Endodermal cell (in vitro differentiated cells): ENCODE results near the gene OR2A5. TPM values are rescaled to one million over a fixed set of nuclear protein-coding genes. Genes with fewer than 3 reads are reported as not detected.

Source experiments
- DNase-seq: peaks from one replicate; pipeline ENCODE4 v3.0.0-alpha.2; 2017
- H3K27ac ChIP-seq: 2 replicates; pipeline ENCODE4 v1.5.1; 2013; ENCODE audit warnings: mild to moderate bottlenecking, low read depth, low read length, moderate library complexity
- H3K27me3 ChIP-seq: 2 replicates; pipeline ENCODE4 v1.6.1; 2013; ENCODE audit warnings: mild to moderate bottlenecking, low read length, moderate library complexity; ENCODE audit not compliant: insufficient read depth, control insufficient read depth, poor library complexity, severe bottlenecking
- H3K36me3 ChIP-seq: 2 replicates; pipeline ENCODE4 v1.7.0; 2013; ENCODE audit warnings: mild to moderate bottlenecking, low read length, moderate library complexity; ENCODE audit not compliant: control insufficient read depth, insufficient read depth
- H3K4me1 ChIP-seq: one replicate; pipeline ENCODE4 v1.7.0; 2013; ENCODE audit warnings: low read length; ENCODE audit not compliant: control insufficient read depth, insufficient read depth
- H3K4me3 ChIP-seq: 2 replicates; pipeline ENCODE4 v1.5.1; 2013; ENCODE audit warnings: mild to moderate bottlenecking, low read length, moderate library complexity
- H3K9ac ChIP-seq: 2 replicates; pipeline ENCODE4 v1.6.1; 2013; ENCODE audit warnings: mild to moderate bottlenecking, low read length, moderate library complexity; ENCODE audit not compliant: poor library complexity, severe bottlenecking; ENCODE audit errors: extremely low read depth
- H3K9me3 ChIP-seq: 2 replicates; pipeline ENCODE4 v1.6.1; 2013; ENCODE audit warnings: mild to moderate bottlenecking, low read length, moderate library complexity; ENCODE audit not compliant: control insufficient read depth
- H3K27ac Mint-ChIP-seq: 2 replicates; pipeline ENCODE4 v1.8.0; 2020; ENCODE audit warnings: mixed read lengths
- H3K27me3 Mint-ChIP-seq: 2 replicates; pipeline ENCODE4 v1.8.0; 2021; ENCODE audit warnings: mild to moderate bottlenecking, mixed read lengths; ENCODE audit not compliant: insufficient read depth
- H3K36me3 Mint-ChIP-seq: 2 replicates; pipeline ENCODE4 v1.8.0; 2020; ENCODE audit warnings: low read depth, mixed read lengths
- H3K4me1 Mint-ChIP-seq: 2 replicates; pipeline ENCODE4 v1.8.0; 2020; ENCODE audit warnings: mixed read lengths
- H3K4me3 Mint-ChIP-seq: 2 replicates; pipeline ENCODE4 v1.8.0; 2020; ENCODE audit warnings: mild to moderate bottlenecking, moderate library complexity, mixed read lengths
- H3K9me3 Mint-ChIP-seq: 2 replicates; pipeline ENCODE4 v1.8.0; 2020; ENCODE audit warnings: mild to moderate bottlenecking, mixed read lengths
- WGBS, 2 experiments: methylation state at CpG; one replicate each; pipeline versions ENCODE4 v1.1.5 to v1.1.7; 2013; ENCODE audit warnings: missing lambda C conversion rate in 2 of 2, mixed read lengths in 1 of 2; ENCODE audit not compliant: insufficient coverage in 1 of 2, insufficient read length in 1 of 2; 5-methylcytosine and 5-hydroxymethylcytosine counted together
- total RNA-seq, 2 donors: library from RNA; stranded (reverse); fragmentation: NEBNext Ultra II Directional in 1 of 2; extraction: Animal tissue kit (Norgen Biotek cat#: 25700) in 1 of 2; gene quantifications; 2 replicates in 1 of 2; 3 replicates in 1 of 2; pipeline ENCODE4 v1.2.1, GENCODE V29; 2021
- TF ChIP-seq, protein P1 (sequence below): fragments of 200-600 bp; sonication (generic); conservative IDR thresholded peaks from 2 replicates; pipeline ENCODE4 v1.5.0; 2021; ENCODE audit warnings: antibody characterized with exemption, mild to moderate bottlenecking

The OR2A5 gene
- total RNA-seq, 2 donors from 2014 or later = not detected

- DNase-seq = no peak
- Mint-ChIP-seq H3K4me1 (peaks cover 1% of the 10 kb centered on the region), H3K27me3 (no peaks in the 10 kb centered on the region), H3K9me3 (peaks cover 3% of the 10 kb centered on the region), H3K27ac (no peak overlapping the region), H3K4me3 (no peak overlapping the region), H3K36me3 (no peaks in the 10 kb centered on the region)
- WGBS, 2 experiments = 74 to 83% methylated on average over 2 to 4 of the region's 4 CpGs
- H3K9ac ChIP-seq = no peak overlapping the region
- no peaks in the 10 kb centered on the region for H3K36me3 ChIP-seq
- TF ChIP-seq, protein P1, sequence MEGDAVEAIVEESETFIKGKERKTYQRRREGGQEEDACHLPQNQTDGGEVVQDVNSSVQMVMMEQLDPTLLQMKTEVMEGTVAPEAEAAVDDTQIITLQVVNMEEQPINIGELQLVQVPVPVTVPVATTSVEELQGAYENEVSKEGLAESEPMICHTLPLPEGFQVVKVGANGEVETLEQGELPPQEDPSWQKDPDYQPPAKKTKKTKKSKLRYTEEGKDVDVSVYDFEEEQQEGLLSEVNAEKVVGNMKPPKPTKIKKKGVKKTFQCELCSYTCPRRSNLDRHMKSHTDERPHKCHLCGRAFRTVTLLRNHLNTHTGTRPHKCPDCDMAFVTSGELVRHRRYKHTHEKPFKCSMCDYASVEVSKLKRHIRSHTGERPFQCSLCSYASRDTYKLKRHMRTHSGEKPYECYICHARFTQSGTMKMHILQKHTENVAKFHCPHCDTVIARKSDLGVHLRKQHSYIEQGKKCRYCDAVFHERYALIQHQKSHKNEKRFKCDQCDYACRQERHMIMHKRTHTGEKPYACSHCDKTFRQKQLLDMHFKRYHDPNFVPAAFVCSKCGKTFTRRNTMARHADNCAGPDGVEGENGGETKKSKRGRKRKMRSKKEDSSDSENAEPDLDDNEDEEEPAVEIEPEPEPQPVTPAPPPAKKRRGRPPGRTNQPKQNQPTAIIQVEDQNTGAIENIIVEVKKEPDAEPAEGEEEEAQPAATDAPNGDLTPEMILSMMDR = no peak
- no peaks in the 10 kb centered on the region for H3K4me1 ChIP-seq
- H3K9me3 ChIP-seq = peaks cover 4% of the 10 kb centered on the region
- no peak overlapping the region for H3K27ac ChIP-seq
- no peak overlapping the region for H3K4me3 ChIP-seq
- H3K27me3 ChIP-seq = no peaks in the 10 kb centered on the region
These were observed 38.0 kb downstream of the OR2A5 start for GRCh38 chr7:144086730-144087129.

GRCh38 chr7:144087230-144087629 is 38.5 kb downstream of the OR2A5 start:
- DNase-seq = no peak
- no peak overlapping the region for H3K4me3 ChIP-seq
- no peaks in the 10 kb centered on the region for H3K36me3 Mint-ChIP-seq
- H3K9me3 ChIP-seq = peaks cover 4% of the 10 kb centered on the region
- TF ChIP-seq, protein P1 = no peak
- no peak overlapping the region for H3K4me3 Mint-ChIP-seq
- no peak overlapping the region for H3K27ac Mint-ChIP-seq
- peaks cover 1% of the 10 kb centered on the region for H3K4me1 Mint-ChIP-seq
- no peaks in the 10 kb centered on the region for H3K36me3 ChIP-seq
- no peaks in the 10 kb centered on the region for H3K27me3 ChIP-seq
- no peak overlapping the region for H3K27ac ChIP-seq
- peaks cover 3% of the 10 kb centered on the region for H3K9me3 Mint-ChIP-seq
- no peaks in the 10 kb centered on the region for H3K4me1 ChIP-seq
- WGBS, 2 experiments = 100% methylated on average over 1 of the region's 1 CpG; no CpG with 5 or more reads in 1 of the 2 experiments
- no peaks in the 10 kb centered on the region for H3K27me3 Mint-ChIP-seq
- H3K9ac ChIP-seq = no peak overlapping the region

DNA sequence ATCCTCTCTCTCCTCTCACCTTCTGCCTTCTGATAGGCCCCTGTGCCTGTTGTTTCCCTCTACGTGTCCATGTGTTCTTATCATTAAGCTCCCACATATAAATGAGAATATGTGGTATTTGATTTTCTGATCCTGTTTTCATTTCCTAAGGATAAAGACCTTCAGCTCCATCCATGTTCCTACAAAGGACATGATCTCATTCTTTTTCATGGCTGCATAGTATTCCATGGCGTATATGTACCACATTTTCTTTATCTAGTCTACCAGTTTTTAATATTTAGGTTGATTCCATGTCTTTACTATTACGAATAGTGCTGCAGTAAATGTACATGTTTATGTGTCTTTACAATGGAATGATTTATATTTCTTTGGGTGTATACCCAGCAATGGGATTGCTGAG is 41.9 kb downstream of the OR2A5 start:
- peaks cover 4% of the 10 kb centered on the region for H3K9me3 ChIP-seq
- Mint-ChIP-seq H3K4me3 (no peak overlapping the region), H3K9me3 (peaks cover 3% of the 10 kb centered on the region), H3K36me3 (no peaks in the 10 kb centered on the region), H3K4me1 (peaks cover 1% of the 10 kb centered on the region), H3K27ac (no peak overlapping the region), H3K27me3 (no peaks in the 10 kb centered on the region)
- no peak overlapping the region for H3K27ac ChIP-seq
- no peaks in the 10 kb centered on the region for H3K27me3 ChIP-seq
- H3K9ac ChIP-seq = no peak overlapping the region
- H3K4me3 ChIP-seq = no peak overlapping the region
- H3K4me1 ChIP-seq = no peaks in the 10 kb centered on the region
- no peak for DNase-seq
- 82 to 100% methylated on average over 1 to 2 of the region's 3 CpGs for WGBS, 2 experiments
- no peaks in the 10 kb centered on the region for H3K36me3 ChIP-seq
- TF ChIP-seq, protein P1 = no peak
